ENCODE measurements around the gene OSTC. TPM values are rescaled to one million over a fixed set of nuclear protein-coding genes. Genes with fewer than 3 reads are reported as not detected.

Gene OSTC
- polyA plus RNA-seq, 1 donor (not counting 4 experiments of a cell fraction or from before 2014, with no cell fraction given), result 147 TPM

- H3K36me3 ChIP-seq (ENCODE audit: control insufficient read depth in 2 of 2, extremely low read depth in 1 of 2, insufficient read depth in 2 of 2, low read length in 2 of 2), result peaks cover 18 to 20% of the 10 kb centered on the region in 2 experiments
- peaks cover 15% of the 10 kb centered on the region for H3K4me1 ChIP-seq (ENCODE audit: control insufficient read depth, extremely low read depth, insufficient read depth, low read length)
- H3K79me2 ChIP-seq (ENCODE audit: control insufficient read depth, insufficient read depth, low read length), result peaks cover 45% of the 10 kb centered on the region
- H4K20me1 ChIP-seq (ENCODE audit: control insufficient read depth, extremely low read depth, insufficient read depth, low read length), result peaks cover 20% of the 10 kb centered on the region
- peak; percentile 88 for FAIRE-seq
- no peaks in the 10 kb centered on the region for H3K9me1 ChIP-seq (ENCODE audit: control insufficient read depth, extremely low read depth, insufficient read depth, low read length)
- H3K27ac ChIP-seq (ENCODE audit: control insufficient read depth, insufficient read depth, low read length), result peak within 1 kb of the TSS; percentile 96
- H3K4me3 ChIP-seq (ENCODE audit: control insufficient read depth in 2 of 3, extremely low read depth in 1 of 3, insufficient read depth in 2 of 3, low read depth in 1 of 3, low read length in 3 of 3), result peak within 1 kb of the TSS; percentile 82 to 85 (median 83)
- DNase-seq (ENCODE audit: low read depth, low spot score), result peak; percentile 84
- dilution Hi-C loops (cut with MboI; ENCODE audit: extremely low pct_ligation_motif_present, low sequenced_read_pairs), result no loop called here
- peak within 1 kb of the TSS; percentile 93 for H3K4me2 ChIP-seq (ENCODE audit: control insufficient read depth, extremely low read depth, insufficient read depth, low read depth, low read length)
- H3K9ac ChIP-seq (ENCODE audit: control insufficient read depth, extremely low read depth, insufficient read depth, low read length), result peak within 1 kb of the TSS; percentile 94
- H3K27me3 ChIP-seq (ENCODE audit: control insufficient read depth, extremely low read depth, insufficient read depth, low read length), result no peaks in the 10 kb centered on the region
- peak within 1 kb of the TSS; percentile 98 for H2AFZ ChIP-seq (ENCODE audit: control insufficient read depth, low read length)
- H3K9me3 ChIP-seq (ENCODE audit: control insufficient read depth, low read depth, low read length), result no peaks in the 10 kb centered on the region
- TF ChIP-seq EZH2 (IDR thresholded peaks at IDR 0.05; ENCODE audit: low read length), result no peak
- TF ChIP-seq, protein P1, sequence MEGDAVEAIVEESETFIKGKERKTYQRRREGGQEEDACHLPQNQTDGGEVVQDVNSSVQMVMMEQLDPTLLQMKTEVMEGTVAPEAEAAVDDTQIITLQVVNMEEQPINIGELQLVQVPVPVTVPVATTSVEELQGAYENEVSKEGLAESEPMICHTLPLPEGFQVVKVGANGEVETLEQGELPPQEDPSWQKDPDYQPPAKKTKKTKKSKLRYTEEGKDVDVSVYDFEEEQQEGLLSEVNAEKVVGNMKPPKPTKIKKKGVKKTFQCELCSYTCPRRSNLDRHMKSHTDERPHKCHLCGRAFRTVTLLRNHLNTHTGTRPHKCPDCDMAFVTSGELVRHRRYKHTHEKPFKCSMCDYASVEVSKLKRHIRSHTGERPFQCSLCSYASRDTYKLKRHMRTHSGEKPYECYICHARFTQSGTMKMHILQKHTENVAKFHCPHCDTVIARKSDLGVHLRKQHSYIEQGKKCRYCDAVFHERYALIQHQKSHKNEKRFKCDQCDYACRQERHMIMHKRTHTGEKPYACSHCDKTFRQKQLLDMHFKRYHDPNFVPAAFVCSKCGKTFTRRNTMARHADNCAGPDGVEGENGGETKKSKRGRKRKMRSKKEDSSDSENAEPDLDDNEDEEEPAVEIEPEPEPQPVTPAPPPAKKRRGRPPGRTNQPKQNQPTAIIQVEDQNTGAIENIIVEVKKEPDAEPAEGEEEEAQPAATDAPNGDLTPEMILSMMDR (optimal IDR thresholded peaks at IDR 0.05 in 1 of 3, IDR thresholded peaks at IDR 0.05 in 1 of 3, conservative IDR thresholded peaks at IDR 0.05 in 1 of 3; ENCODE audit: extremely low read depth in 1 of 3, insufficient read depth in 2 of 3, low read length in 3 of 3), result no peak
Observed at GRCh38 chr4:108620101-108620932, 30.1 kb upstream of the OSTC start, which contains the start of gene RPL34. RPL34 (plus strand) TSS chr4:108620576; CDS start chr4:108621960, 1,384 bp downstream.

DNA sequence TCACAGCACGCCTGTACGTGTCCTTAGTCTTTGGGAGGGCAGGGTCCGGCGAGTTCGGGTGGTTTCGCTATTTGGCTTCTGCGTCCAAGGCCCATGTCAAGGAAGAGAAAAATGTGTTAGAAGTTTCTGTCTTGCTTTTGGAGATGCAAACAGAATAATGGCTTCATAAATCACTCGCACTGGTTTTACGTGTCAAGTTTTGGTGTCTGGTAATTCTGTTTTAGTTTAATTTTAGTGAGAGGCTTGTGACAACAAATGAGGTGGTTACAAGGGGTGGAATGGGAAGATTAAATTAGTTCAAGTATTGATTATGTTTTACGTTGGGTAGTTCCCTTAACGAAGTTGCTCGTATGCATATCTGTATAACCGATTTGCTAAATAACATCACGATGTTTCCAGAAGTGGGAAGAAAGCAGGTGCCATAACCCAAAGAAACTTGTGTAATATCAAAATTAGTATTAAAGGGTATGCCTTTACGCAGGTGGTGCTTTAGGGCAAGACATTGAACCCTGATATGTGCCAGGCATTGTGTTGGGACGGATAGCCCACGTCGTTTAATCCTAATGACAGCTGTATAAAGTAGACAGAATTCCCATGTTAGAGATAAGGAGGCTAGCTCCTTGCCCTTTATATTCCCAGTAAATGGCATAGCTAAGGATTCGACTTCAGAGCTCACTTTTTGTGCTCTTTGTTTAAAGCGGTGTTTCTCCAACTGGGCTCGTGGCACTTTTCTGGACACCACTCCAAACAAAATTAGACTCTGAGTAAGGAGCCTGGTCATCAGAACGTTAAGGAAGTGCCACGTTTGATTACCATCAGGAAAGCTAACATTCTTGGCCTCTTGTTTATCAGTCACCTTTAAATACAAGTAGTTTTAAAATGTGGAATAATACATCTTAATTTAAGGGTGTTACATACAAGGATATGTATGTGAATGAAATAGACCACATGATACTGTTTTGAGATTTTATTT lies 29.2 kb upstream of the OSTC start:
- H3K9me1 ChIP-seq (ENCODE audit: control insufficient read depth, extremely low read depth, insufficient read depth, low read length), result no peaks in the 10 kb centered on the region
- H3K27me3 ChIP-seq (ENCODE audit: control insufficient read depth, extremely low read depth, insufficient read depth, low read length), result no peaks in the 10 kb centered on the region
- peaks cover 24% of the 10 kb centered on the region for H4K20me1 ChIP-seq (ENCODE audit: control insufficient read depth, extremely low read depth, insufficient read depth, low read length)
- no peak for FAIRE-seq
- H3K4me2 ChIP-seq (ENCODE audit: control insufficient read depth, extremely low read depth, insufficient read depth, low read depth, low read length), result peak overlapping the region; percentile 73
- H3K9ac ChIP-seq (ENCODE audit: control insufficient read depth, extremely low read depth, insufficient read depth, low read length), result peak overlapping the region; percentile 94
- H3K79me2 ChIP-seq (ENCODE audit: control insufficient read depth, insufficient read depth, low read length), result peaks cover 47% of the 10 kb centered on the region
- H3K9me3 ChIP-seq (ENCODE audit: control insufficient read depth, low read depth, low read length), result no peaks in the 10 kb centered on the region
- no peak for TF ChIP-seq EZH2 (IDR thresholded peaks at IDR 0.05; ENCODE audit: low read length)
- TF ChIP-seq, protein P1 (optimal IDR thresholded peaks at IDR 0.05 in 1 of 3, IDR thresholded peaks at IDR 0.05 in 1 of 3, conservative IDR thresholded peaks at IDR 0.05 in 1 of 3; ENCODE audit: extremely low read depth in 1 of 3, insufficient read depth in 2 of 3, low read length in 3 of 3), result no peak
- peaks cover 15% of the 10 kb centered on the region for H3K4me1 ChIP-seq (ENCODE audit: control insufficient read depth, extremely low read depth, insufficient read depth, low read length)
- H2AFZ ChIP-seq (ENCODE audit: control insufficient read depth, low read length), result no peak overlapping the region
- no peak for DNase-seq (ENCODE audit: low read depth, low spot score)
- dilution Hi-C loops (cut with MboI; ENCODE audit: extremely low pct_ligation_motif_present, low sequenced_read_pairs), result no loop called here
- peaks cover 25 to 27% of the 10 kb centered on the region in 2 experiments for H3K36me3 ChIP-seq (ENCODE audit: control insufficient read depth in 2 of 2, extremely low read depth in 1 of 2, insufficient read depth in 2 of 2, low read length in 2 of 2)
- H3K4me3 ChIP-seq (ENCODE audit: control insufficient read depth in 2 of 3, extremely low read depth in 1 of 3, insufficient read depth in 2 of 3, low read depth in 1 of 3, low read length in 3 of 3), result peak overlapping the region; percentile 82 to 85 (median 83)
- peak overlapping the region; percentile 96 for H3K27ac ChIP-seq (ENCODE audit: control insufficient read depth, insufficient read depth, low read length)
